HFFc6 (cell line): Measurements from ENCODE around the gene OR2A25. TPM values are rescaled to one million over a fixed set of nuclear protein-coding genes. Genes with fewer than 3 reads are reported as not detected.

Experiments
- DNase-seq: peaks from one replicate; pipeline ENCODE4 v3.0.0-alpha.2; 2018
- H3K27ac Mint-ChIP-seq: 2 replicates; pipeline ENCODE4 v1.8.0; 2020; ENCODE audit warnings: mild to moderate bottlenecking, mixed read lengths
- H3K27me3 Mint-ChIP-seq: 2 replicates; pipeline ENCODE4 v1.8.0; 2021; ENCODE audit warnings: mild to moderate bottlenecking, moderate library complexity, mixed read lengths; ENCODE audit not compliant: insufficient read depth
- H3K36me3 Mint-ChIP-seq: 2 replicates; pipeline ENCODE4 v1.8.0; 2021; ENCODE audit warnings: low read depth, mixed read lengths
- H3K4me1 Mint-ChIP-seq: 2 replicates; pipeline ENCODE4 v1.8.0; 2020; ENCODE audit warnings: low read depth, mixed read lengths
- H3K4me3 Mint-ChIP-seq: 2 replicates; pipeline ENCODE4 v1.8.0; 2020; ENCODE audit warnings: mild to moderate bottlenecking, moderate library complexity, mixed read lengths
- H3K9me3 Mint-ChIP-seq: 2 replicates; pipeline ENCODE4 v1.8.0; 2020; ENCODE audit warnings: mild to moderate bottlenecking, mixed read lengths
- CTCF ChIP-seq: fragments of 200-600 bp; sonication (generic); IDR thresholded peaks from 2 replicates; pipeline ENCODE4 v1.5.0; 2021; ENCODE audit warnings: antibody characterized with exemption, mild to moderate bottlenecking
- total RNA-seq, 6 experiments: library from RNA; stranded (reverse); fragmentation: NEBNext Ultra II Directional; extraction: Animal tissue kit (Norgen Biotek cat#: 25700); gene quantifications; 2 replicates in 1 of 6; 3 replicates in 5 of 6; pipeline ENCODE4 v1.2.3, GENCODE V29; 2021

Gene OR2A25
- total RNA-seq, 6 experiments from 2014 or later: not detected

GRCh38 chr7:144109283-144109682 is 39.7 kb downstream of the OR2A25 start, which contains the start of gene OR2A2:
Gene OR2A2, plus strand, starts transcription at chr7:144109583. Its CDS starts 0 bp downstream, at chr7:144109583.
- no peaks in the 10 kb centered on the region; the same call in 1 of the 2 replicates for H3K9me3 Mint-ChIP-seq
- H3K36me3 Mint-ChIP-seq: no peaks in the 10 kb centered on the region
- DNase-seq: no peak
- H3K4me3 Mint-ChIP-seq: no peak within 1 kb of the TSS
- TF ChIP-seq CTCF: no peak
- no peak within 1 kb of the TSS for H3K27ac Mint-ChIP-seq
- no peaks in the 10 kb centered on the region; the same call in 1 of the 2 replicates for H3K27me3 Mint-ChIP-seq
- no peaks in the 10 kb centered on the region for H3K4me1 Mint-ChIP-seq

- Mint-ChIP-seq H3K36me3 (no peaks in the 10 kb centered on the region), H3K27ac (no peak overlapping the region), H3K4me3 (no peak overlapping the region), H3K9me3 (no peaks in the 10 kb centered on the region; the same call in 1 of the 2 replicates), H3K27me3 (no peaks in the 10 kb centered on the region; the same call in 1 of the 2 replicates), H3K4me1 (no peaks in the 10 kb centered on the region)
- DNase-seq: no peak
- TF ChIP-seq CTCF: no peak
These were observed 40.7 kb downstream of the OR2A25 start for GRCh38 chr7:144110272-144110671.

GRCh38 chr7:144113651-144114050 is 44.0 kb downstream of the OR2A25 start:
- DNase-seq: no peak
- Mint-ChIP-seq H3K27ac (no peak overlapping the region), H3K36me3 (no peaks in the 10 kb centered on the region), H3K4me1 (no peaks in the 10 kb centered on the region), H3K27me3 (no peaks in the 10 kb centered on the region; the same call in 1 of the 2 replicates), H3K9me3 (no peaks in the 10 kb centered on the region; the same call in 1 of the 2 replicates), H3K4me3 (no peak overlapping the region)
- TF ChIP-seq CTCF: no peak

GRCh38 chr7:144118341-144118740 is 48.7 kb downstream of the OR2A25 start:
- no peaks in the 10 kb centered on the region for H3K36me3 Mint-ChIP-seq
- no peaks in the 10 kb centered on the region for H3K4me1 Mint-ChIP-seq
- no peaks in the 10 kb centered on the region; the same call in 1 of the 2 replicates for H3K27me3 Mint-ChIP-seq
- TF ChIP-seq CTCF: no peak
- H3K4me3 Mint-ChIP-seq: no peak overlapping the region
- DNase-seq: no peak
- no peaks in the 10 kb centered on the region for H3K9me3 Mint-ChIP-seq
- H3K27ac Mint-ChIP-seq: no peak overlapping the region

GRCh38 chr7:144122876-144123275 is 53.3 kb downstream of the OR2A25 start, which contains the start of gene OR2A14:
Gene OR2A14, plus strand, starts transcription at chr7:144123176. Its CDS starts 5,937 bp downstream, at chr7:144129113.
- peaks cover 5% of the 10 kb centered on the region; the same call in 1 of the 2 replicates for H3K27me3 Mint-ChIP-seq
- TF ChIP-seq CTCF: no peak
- H3K4me3 Mint-ChIP-seq: no peak within 1 kb of the TSS
- H3K27ac Mint-ChIP-seq: no peak within 1 kb of the TSS
- H3K36me3 Mint-ChIP-seq: no peaks in the 10 kb centered on the region
- no peaks in the 10 kb centered on the region for H3K9me3 Mint-ChIP-seq
- no peak for DNase-seq
- no peaks in the 10 kb centered on the region for H3K4me1 Mint-ChIP-seq

Other genes starting within 250 kb of the OR2A25 start
- 10 to 100 TPM; 57.1 to 90.3 (median 65.1) TPM for gene TCAF1, start 167.6 kb upstream of the OR2A25 start, total RNA-seq
- not detected for gene OR2F2, start 134.6 kb upstream of the OR2A25 start, total RNA-seq
- not detected for gene OR2F1, start 115.0 kb upstream of the OR2A25 start, total RNA-seq
- gene OR6B1, start 69.5 kb upstream of the OR2A25 start, total RNA-seq: not detected
- gene OR2A5, start 20.9 kb upstream of the OR2A25 start, total RNA-seq: not detected
- gene OR2A12, start 16.5 kb downstream of the OR2A25 start, total RNA-seq: not detected
- not detected for gene OR2A2, start 39.8 kb downstream of the OR2A25 start, total RNA-seq
- gene OR2A14, start 53.4 kb downstream of the OR2A25 start, total RNA-seq: not detected
- not detected for gene CTAGE4, start 113.7 kb downstream of the OR2A25 start, total RNA-seq
- gene ARHGEF35, start 126.0 kb downstream of the OR2A25 start, total RNA-seq: not detected
- not detected for gene OR2A42, start 169.8 kb downstream of the OR2A25 start, total RNA-seq
- gene OR2A7, start 195.0 kb downstream of the OR2A25 start, total RNA-seq: not detected
- gene CTAGE8, start 199.5 kb downstream of the OR2A25 start, total RNA-seq: not detected
- not detected for gene OR2A1, start 242.6 kb downstream of the OR2A25 start, total RNA-seq